GM21515 (cell line): ENCODE results near the gene MUC5B.
"Not testable (repeated sequence)": the region's sequence is repeated elsewhere in the genome, so short reads cannot be mapped to it uniquely, and the experiment has no call there.

Experiments
- ATAC-seq: cut with Tn5 transposase; IDR thresholded peaks from one replicate; pipeline ENCODE4 v1.9.1; 2021; ENCODE audit not compliant: unreplicated experiment

Gene MUC5B

GRCh38 chr11:1188451-1189130 lies 34.3 kb upstream of the MUC5B start:
- ATAC-seq, result not testable (repeated sequence)

DNA sequence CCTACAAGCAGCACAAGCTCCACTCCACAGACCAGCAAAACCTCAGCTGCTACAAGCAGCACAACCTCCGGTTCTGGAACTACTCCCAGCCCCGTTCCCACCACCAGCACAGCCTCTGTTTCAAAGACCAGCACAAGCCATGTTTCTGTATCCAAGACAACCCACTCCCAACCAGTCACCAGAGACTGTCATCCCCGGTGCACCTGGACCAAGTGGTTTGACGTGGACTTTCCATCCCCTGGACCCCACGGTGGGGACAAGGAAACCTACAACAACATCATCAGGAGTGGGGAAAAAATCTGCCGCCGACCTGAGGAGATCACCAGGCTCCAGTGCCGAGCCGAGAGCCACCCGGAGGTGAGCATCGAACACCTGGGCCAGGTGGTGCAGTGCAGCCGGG lies 33.0 kb upstream of the MUC5B start:
- ATAC-seq, result not testable (repeated sequence)

- ATAC-seq, result not testable (repeated sequence)
These were observed 30.9 kb upstream of the MUC5B start for GRCh38 chr11:1191786-1192470.

DNA sequence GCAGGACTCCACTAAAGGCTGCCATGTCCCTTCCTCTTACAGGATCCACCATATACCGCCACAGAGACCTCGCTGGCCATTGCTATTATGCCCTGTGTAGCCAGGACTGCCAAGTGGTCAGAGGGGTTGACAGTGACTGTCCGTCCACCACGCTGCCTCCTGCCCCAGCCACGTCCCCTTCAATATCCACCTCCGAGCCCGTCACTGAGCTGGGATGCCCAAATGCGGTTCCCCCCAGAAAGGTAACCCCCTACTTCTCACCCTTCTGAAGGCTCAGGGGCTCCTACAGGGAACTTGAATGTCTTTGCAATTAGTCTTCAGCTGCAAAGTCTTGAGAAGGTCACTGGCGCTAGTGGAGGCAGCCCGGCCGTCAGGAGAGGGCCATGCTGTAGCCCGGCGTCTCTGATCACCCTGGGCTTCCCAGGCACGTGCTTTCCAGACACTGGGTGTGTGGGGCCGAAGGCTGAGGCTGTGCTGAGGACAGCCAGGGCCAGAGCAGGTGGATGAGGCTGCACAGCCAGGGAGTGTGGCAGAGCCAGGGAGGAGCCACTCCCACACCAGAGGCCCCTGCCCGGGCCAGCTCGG lies 30.0 kb upstream of the MUC5B start:
- ATAC-seq, result no peak

- no peak for ATAC-seq
These were observed 29.3 kb upstream of the MUC5B start for GRCh38 chr11:1193326-1194230.

DNA sequence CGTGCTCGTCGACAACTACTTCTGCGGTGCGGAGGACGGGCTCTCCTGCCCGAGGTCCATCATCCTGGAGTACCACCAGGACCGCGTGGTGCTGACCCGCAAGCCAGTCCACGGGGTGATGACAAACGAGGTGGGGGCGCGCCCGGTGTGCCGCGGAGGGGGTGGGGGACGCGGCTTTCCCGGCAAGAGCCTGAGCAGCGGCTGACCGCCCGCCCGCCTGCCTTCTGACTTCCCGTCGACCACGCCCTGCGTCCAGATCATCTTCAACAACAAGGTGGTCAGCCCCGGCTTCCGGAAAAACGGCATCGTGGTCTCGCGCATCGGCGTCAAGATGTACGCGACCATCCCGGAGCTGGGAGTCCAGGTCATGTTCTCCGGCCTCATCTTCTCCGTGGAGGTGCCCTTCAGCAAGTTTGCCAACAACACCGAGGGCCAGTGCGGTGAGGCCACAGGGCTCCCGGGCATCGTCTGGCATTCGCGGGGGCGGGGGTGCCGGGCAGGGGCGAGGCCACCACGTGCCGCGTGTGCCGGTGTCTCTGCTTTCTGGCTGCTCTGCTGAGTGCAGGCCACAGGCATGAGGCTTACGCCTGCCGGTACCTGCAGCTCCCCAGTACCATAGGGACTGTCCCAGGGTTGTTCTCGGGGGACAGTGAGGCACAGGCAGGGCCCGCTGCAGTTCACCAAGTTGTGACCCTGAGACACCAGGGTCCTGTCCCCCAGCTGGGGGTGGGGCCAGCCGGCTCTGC lies 28.5 kb upstream of the MUC5B start:
- no peak for ATAC-seq

GRCh38 chr11:1194977-1195681 lies 27.7 kb upstream of the MUC5B start:
- ATAC-seq, result no peak

GRCh38 chr11:1195682-1196515 lies 27.0 kb upstream of the MUC5B start:
- no peak for ATAC-seq

- no peak for ATAC-seq
These were observed 26.1 kb upstream of the MUC5B start for GRCh38 chr11:1196516-1197391.

GRCh38 chr11:1197431-1197885 lies 25.4 kb upstream of the MUC5B start:
- ATAC-seq, result no peak

- ATAC-seq, result no peak
These were observed 24.8 kb upstream of the MUC5B start for GRCh38 chr11:1197886-1198560.

GRCh38 chr11:1198561-1199240 lies 24.2 kb upstream of the MUC5B start:
- ATAC-seq, result no peak

DNA sequence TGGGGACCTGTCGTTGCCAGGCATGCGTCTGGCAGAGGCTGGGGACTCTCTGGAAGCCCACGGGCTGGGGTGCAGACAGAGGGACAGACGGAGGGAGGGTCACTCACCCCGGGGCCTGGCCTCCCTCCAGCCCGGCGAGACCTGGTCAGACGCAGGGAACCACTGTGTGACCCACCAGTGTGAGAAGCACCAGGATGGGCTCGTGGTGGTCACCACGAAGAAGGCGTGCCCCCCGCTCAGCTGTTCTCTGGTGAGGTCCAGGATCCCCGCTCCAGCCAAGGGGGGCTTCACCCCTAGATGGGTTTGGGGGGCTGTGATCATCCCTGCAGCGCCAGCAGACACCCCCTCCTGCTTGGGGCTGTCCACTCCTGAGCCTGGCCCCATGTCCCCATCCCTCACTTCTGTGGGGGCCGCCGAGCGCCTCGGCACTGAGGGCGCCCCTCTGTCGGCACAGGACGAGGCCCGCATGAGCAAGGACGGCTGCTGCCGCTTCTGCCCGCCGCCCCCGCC lies 23.6 kb upstream of the MUC5B start:
- no peak for ATAC-seq

- ATAC-seq, result no peak
These were observed 22.9 kb upstream of the MUC5B start for GRCh38 chr11:1199751-1200610.

- ATAC-seq, result no peak
These were observed 22.2 kb upstream of the MUC5B start for GRCh38 chr11:1200611-1201191.
